Left renal cortex interstitium (tissue), 4 donors: Measurements from ENCODE around the gene CHDH. TPM values are rescaled to one million over a fixed set of nuclear protein-coding genes. Genes with fewer than 3 reads are reported as not detected.

Experiments used
- DNase-seq, 4 donors: peaks; one replicate each; pipeline ENCODE4 v3.0.0-alpha.2; 2013; ENCODE audit warnings: low read depth in 4 of 4, low spot score in 2 of 4, missing footprints in 1 of 4
- polyA plus RNA-seq, 4 donors: library from polyadenylated mRNA; unstranded; fragments of 120-200 nt; gene quantifications; one replicate each; pipeline ENCODE4 v1.2.1, GENCODE V29; 2013; ENCODE audit not compliant: insufficient read length in 4 of 4

The CHDH gene, protein sequence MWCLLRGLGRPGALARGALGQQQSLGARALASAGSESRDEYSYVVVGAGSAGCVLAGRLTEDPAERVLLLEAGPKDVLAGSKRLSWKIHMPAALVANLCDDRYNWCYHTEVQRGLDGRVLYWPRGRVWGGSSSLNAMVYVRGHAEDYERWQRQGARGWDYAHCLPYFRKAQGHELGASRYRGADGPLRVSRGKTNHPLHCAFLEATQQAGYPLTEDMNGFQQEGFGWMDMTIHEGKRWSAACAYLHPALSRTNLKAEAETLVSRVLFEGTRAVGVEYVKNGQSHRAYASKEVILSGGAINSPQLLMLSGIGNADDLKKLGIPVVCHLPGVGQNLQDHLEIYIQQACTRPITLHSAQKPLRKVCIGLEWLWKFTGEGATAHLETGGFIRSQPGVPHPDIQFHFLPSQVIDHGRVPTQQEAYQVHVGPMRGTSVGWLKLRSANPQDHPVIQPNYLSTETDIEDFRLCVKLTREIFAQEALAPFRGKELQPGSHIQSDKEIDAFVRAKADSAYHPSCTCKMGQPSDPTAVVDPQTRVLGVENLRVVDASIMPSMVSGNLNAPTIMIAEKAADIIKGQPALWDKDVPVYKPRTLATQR
- polyA plus RNA-seq: 10 to 100 TPM in 2 of 4 donors, 1 to 10 TPM in 2; 7.2 to 10.7 (median 9.4) TPM

DNA sequence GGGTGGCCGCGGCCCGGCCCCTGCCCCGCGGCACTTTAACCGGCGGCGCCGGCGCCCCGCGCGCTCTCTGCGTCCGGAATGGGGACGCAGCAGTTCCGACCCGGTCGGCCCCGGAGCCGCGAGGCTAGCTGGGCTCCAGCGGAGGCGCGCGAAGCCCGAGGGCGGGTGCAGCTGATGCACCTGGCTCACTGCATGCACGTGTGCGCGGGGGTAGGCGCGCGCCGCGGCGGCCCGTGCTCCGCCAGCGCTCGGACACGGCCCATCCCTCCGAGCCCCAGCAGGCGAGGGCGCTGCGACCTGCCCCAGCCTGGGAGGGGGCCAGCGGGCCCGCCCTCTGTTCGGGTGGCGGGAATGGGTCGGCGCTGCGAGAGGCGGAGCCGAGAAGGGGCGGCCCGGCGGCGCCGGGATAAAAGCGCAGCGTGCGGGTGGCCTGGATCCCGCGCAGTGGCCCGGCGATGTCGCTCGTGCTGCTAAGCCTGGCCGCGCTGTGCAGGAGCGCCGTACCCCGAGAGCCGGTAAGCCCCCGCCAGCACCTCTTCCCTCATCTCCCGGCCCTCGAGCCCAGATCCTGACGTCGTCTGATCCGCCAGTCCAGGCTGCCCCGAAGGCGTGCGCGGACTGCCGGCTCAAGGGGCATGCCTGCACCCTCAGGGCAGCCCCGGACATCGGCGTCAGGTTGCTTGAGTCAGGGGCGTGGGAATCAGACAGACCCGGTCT is at the start of gene CHDH, which contains the start of gene IL17RB:
CHDH (minus strand) TSS at position 286 of the 717 bp plus-strand sequence. CDS start 22,411 bp downstream, outside the sequence.
IL17RB (plus strand) TSS at position 435 of the 717 bp plus-strand sequence; CDS start at position 456, 21 bp downstream.
- peak in 2 of 4 donors; percentile 28 to 29 for DNase-seq

DNA sequence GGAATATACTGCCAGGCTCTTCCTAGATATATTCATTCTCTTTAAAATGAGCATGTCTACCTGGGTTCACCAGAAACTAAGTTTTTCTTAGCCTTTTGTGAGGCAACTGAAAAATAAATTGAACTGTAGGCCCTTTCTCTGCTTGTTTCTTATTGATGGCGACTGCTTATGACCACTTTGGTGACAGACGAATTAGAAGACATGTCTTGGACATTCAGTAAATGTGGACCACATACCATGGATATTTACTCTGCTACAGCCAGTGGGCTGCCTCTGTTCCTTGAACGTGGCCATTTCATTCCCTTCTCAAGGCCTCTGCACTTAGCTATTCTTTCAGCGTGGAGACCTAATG is 46.0 kb upstream of the CHDH start:
- no peak for DNase-seq

DNA sequence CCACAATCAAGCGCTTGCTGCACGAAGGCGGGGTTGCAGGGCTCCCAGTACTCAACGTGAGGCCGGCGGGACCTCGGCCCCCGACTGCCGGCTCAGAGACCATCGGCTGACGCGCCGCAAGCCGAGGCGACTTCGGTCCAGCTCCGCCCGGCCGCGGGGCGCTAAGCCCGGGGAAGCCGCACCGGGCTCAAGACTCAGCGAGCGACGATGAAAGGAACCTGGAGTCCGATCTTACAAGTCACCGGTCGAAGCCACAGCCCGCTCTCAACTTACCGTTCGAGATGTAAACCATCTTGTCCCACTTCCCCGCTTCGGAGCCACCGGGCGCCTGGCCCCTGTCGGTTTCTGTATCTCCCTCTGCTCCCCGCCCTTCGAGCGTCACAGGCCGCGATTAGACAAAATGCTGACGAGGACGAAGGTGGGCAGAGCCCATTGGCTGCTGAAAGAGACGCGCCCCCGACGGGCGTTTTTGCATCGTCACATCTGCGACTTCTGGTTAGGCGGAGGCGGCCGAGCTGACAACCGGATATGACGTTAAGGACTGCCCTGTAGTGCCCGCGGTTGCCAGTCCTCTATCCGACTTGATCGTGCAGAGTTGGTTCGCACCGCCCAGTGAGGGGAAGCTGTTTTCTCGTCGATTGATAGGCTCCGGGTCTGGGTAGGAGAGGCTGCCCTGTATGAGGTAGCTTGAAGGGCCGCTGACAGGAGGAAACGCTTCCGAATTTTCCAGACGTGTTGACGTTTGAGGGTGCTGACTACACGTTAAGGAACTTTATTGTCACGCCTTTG is 45.5 kb upstream of the CHDH start, which contains the start of gene SELENOK:
SELENOK (minus strand) TSS at position 363 of the 789 bp plus-strand sequence.
- peak; percentile 96 to 98 (median 96) for DNase-seq

DNA sequence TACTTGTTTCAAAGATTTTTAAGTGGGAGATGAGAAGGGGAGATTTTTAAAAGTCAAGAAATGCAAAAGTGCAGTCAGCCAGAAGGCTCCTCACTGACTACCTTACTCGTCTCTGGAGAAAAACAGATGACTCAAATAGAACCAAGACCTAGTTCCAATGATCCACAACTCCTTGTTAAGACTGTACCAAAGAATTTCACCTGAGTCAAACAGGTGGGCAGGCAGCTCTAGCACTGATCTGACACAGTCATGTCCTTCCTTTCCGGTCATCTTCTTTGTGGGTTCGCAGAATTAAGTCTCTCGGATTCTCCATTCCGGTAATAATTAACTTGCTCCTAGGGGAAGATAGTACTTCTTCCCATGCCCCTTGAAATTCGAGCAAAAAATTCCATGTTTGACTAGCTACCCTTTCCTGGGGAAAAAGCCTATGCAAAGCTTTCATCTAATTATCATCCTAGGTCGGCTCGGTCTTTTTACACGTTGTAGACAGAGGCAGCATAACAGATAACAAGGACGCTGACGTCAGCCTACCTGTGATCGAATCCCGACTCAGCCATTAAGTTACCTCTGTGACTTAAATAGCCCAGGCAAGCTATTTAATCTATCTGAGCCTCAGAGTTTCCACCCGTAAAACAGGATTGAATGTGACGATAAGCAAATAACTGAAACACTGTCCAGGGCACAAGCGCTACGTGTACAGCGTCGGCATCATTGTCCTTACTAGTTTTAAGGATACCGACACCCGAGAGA is 44.7 kb upstream of the CHDH start:
- no peak for DNase-seq

DNA sequence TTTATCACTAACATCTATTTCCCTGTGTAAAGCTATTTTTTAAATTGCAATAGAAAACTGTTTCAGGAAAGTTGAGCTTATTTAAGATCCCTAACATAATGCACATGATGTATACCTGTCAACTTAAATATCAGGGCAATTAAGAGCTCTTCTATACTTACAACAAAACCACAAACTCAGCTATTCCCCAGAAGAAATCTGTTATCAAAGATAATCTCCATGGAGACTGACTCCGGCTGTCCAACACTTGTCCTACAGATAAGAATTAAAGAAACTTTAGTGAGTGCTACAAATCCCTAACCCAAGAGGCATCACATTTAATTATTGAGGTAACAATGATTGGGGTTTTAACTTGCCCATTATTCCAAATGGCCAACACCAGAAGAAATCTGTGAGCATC is 42.0 kb upstream of the CHDH start:
- DNase-seq: no peak

DNA sequence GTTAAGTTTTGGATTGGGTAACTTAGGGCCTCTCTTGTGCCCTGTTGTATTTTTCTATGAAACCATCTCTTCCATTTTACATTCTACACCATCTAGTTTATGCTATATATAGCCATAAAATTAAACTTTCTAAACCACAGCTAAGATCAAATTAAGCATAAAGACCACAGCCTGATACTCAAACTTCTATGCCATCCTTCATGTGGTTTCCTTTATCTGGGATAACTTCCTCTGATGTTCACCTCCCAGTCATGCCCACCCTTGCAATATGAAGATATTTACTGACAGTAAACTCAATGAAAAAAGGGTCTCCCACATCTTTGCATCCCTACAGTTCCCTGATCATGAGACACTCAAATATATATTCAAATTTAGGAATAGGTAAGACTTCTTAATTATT is 41.2 kb upstream of the CHDH start:
- DNase-seq: no peak

DNA sequence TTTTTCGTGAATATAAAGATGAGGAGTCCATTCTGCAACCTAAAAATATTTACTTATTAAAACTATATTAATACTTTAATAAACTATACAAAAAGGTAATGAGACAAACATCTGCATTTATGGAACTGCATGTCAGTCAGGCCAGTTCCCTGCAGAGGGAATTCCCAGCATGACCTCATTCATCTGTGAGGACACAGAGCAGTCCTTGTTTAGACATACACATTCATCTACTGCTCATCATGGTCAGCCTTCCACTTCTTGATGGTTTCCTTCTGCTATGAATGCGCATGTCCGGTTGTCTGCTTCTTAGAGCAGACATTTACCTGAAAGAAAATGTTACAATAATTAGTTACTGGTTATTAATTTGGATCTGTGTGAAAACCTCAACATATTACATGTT is 39.0 kb upstream of the CHDH start:
- no peak for DNase-seq

DNA sequence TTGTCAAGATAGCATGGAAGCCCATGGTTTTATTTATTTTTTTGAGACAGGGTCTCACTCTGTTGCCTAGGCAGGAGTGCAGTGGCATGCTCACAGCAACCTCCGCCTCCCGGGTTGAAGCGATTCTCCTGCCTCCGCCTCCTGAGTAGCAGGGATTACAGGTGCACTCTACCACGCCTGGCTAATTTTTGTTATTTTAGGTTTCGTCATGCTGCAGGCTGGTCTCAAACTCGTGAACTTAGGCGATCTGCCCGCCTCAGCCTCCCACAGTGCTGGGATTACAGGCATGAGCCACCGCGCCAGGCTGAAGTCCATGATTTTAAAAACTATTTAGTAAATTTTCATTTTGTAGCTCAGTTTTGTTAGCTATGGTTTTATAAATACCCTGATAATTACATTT is 38.4 kb upstream of the CHDH start:
- DNase-seq: no peak

DNA sequence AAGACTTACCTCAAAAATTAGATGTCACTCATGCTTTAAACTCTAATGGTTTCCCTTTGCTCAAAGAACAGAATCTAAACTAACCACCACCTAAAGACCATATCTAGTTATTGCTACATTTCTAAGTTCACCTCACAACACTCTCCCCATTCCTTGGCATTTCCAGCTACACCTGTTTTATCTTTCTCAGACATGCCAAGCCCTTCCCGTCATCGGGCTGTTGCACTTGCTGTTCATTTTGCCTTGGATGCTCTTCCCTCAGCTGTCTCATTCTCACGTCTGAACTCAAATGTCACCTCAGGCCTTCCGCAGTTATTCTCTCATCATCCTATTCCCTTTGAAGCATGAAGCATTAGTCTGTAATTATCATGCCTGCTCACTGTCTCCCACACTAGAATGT is 36.8 kb upstream of the CHDH start:
- DNase-seq: no peak

DNA sequence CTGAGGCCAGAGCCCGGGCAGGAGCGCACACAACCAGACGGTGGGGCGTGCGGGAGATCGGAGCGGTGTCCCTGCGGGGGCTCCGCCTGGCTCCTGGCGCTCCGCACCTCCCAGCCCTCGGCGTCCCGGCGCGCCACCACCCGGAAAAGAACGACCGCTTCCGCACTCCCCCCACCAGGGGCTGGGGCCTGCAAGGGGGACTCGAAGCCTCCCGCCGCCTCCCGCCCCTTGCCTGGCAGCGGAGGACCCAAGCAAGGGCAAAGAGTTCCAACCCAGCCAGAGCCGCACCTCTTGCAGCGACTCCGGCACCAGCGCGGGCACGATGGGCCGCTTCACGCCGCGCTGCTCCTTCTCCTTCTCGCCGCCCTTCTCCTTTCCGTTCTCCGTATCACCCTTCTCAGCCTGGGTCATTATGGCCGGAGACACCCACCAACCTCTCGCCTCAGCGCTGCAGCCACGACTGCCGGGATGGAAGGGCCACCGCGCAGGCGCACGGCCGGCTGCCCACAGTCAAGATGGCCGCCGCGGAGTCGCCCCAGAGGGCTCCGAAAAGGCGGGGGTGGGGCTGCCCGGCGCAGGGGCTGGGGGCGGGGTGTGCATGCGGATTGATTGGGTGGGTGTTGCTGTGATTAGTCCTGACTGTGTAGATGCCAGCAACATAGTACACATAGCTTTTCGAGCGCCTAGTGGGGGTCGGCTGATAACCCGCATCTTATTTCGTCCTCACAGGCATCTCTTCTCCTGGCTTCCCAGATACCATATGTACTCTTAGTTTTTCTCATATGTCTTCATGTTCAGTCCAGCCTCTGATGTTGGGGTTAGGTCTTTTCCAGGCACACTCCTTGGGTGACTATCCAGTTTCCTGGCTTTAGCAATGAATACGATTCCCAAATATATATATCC is 35.7 kb upstream of the CHDH start, which contains the start of gene ACTR8:
ACTR8 (minus strand) TSS at position 462 of the 903 bp plus-strand sequence; CDS start at position 411, 51 bp downstream.
- DNase-seq: peak in 3 of 4 donors; percentile 73 to 87 (median 77)

DNA sequence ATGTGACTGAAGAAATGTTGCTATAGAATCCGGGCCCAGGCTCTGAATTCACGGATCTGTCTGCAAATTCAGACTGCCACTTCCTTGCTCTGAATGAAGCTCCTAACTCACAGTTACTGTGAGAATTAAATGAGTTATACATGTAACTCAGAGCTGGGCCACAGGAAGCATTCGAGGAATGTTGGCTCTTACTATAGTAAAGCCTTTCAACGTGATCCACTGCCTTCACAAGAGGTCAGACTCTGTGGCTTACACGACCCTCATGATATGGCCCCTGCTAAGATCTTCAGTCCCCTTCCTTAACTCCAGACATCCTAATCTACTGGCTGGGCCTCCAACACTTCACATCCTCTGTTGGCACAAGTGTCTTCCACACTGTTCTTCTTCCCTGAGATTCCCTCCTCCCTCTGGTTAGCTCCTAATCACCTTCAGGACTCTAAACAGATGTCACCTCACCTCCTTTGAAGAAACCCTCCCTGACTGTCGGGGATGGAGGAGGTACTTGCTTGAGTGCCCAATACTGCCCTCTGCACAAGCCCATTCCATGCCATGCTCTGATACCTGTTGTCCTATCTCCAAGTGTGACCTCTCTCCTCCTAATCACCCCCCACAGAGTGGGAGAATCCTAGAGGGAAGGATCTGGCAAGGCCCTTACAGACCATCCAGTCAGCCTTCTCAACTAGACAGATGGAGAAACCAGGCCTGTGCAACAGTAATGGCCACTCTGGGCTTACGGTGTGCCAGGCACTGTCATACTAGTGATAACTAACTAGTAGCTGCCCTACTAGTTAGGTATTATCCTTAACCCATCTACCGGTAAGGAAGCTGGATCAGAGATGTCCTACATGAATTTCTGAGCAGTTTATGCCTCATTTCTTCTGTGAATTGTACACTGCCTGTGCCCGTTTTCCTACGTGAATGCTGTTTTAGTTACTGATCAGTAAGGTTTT is 34.5 kb upstream of the CHDH start:
- no peak for DNase-seq

DNA sequence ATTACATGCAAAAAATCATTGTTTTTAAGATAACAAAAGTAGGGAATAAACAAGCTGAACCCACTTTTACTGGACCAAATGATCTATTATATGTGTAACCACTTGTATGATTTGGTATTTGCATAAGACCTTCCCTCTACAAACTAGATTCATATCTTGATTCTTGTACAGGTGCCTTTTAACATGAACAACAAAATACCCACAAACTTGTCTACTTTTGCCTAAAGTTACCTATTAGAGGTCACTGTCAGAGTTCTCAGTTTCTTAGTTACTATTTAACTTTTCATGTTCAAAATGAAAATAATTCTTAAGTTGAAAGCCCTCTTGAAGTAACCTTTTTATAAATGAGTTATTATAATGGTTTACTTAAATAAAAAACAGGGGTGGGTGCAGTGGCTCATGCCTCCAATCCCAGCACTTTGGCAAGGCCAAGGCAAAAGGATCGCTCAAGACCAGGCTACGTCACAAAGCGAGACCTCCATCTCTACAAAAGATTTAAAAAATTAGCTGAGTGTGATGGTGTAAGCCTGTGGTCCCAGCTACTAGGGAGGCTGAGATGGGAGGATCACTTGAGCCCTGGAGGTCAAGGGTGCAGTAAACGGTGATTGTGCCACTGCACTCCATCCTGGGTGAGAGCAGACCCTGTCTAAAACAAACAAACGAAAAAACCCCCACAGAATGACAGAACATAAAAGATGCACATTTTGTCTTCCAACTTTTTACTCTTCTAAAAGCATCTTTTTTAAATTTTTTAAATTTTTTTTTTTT is 19.7 kb upstream of the CHDH start:
- no peak for DNase-seq

DNA sequence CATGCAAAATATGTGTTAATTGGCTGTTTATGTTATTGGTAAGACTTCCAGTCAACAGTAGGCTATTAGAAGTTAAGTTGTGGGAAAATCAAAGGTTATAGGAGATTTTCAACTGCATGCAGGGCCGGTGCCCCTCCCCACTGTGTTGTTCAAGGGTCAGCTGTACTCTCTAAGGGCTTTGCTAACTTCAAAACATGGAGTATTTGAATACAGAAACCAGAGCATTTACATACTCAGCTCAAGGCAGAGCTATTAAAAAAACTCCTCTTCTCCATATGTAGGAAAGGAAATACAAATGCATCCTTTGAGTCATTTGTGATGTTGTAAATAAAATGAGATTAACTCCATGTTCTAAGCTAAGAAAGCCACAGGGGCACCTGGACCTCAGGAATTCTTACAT is 16.9 kb upstream of the CHDH start:
- no peak for DNase-seq

DNA sequence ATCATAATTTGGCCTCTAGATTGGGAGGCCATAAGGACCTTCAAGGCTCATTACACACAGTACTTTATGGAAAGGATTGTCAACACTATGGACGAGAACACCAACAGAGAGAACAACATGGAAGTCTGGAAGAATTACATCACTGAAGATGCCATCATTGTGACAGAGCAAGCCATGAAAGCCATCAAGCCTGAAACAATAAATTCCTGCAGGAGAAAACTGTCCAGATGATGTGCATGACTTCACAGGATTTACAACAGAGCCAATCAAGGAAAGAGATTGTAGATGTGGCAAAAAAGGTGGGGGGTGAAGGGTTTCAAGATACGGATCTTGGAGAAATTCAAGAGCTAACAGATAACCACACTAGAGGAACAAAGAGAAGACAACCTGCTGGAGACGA is 16.0 kb upstream of the CHDH start:
- no peak for DNase-seq

DNA sequence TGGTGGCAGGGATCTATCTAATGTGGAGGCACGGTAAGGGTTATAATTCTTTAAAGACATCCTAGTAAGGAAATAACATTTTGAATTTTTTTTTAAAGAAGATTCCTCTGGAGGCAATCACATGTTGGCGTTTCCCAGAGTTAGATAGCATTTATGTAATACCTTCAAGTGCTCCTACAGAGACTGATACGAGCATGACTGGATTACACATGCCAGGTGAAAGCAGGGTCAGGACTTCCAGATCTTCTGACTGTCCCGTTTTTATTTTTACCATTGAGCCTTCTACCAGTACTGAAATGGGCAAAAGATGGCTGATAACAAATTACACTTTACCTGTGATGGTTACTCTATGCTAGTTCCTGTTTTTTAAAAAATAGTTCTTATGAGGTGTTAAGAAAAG is 14.0 kb upstream of the CHDH start:
- no peak for DNase-seq

DNA sequence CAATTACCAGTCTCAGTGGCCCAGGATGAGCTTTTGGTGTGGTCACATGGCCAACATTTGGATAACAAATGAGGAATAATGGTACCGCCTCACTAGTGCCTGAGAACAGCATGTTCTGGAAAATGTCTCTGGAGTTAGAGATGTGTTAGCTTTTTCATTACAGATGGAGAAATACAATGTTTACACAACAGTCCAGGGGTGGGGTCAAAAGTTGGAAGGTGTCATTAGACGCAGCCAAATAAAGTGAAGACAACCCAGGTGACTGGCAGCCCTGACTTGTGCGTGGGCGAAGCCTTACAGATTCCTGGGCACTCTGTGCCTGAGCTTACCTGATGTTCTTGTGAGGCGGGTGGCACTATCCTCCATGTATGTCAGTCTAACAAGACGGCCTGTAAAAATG is 13.0 kb upstream of the CHDH start:
- DNase-seq: no peak
